ENCODE measurements around the gene ITGB2.

ITGB2 gene

GRCh38 chr21:44959376-44960091 lies 38.8 kb upstream of the ITGB2 start:
- peaks cover 50% of the 10 kb centered on the region for H3K36me3 ChIP-seq (ENCODE audit: control insufficient read depth, low read length)
- H3K9me3 ChIP-seq (ENCODE audit: control insufficient read depth, insufficient read depth, low read length): no peaks in the 10 kb centered on the region
- no peaks in the 10 kb centered on the region for H3F3A ChIP-seq (ENCODE audit: control insufficient read depth, insufficient read depth)
- no peak for TF ChIP-seq EZH2phosphoT487 (IDR thresholded peaks at IDR 0.05; ENCODE audit: borderline replicate concordance, low read length)
- no peak for TF ChIP-seq CTCF (IDR thresholded peaks at IDR 0.05; ENCODE audit: low read depth, low read length, poor library complexity, severe bottlenecking)
- no peaks in the 10 kb centered on the region for H3K9me2 ChIP-seq (replicated peaks; ENCODE audit: control insufficient read depth, low read length)
- H3K4me2 ChIP-seq (ENCODE audit: low read length): no peak overlapping the region
- no peak overlapping the region for H3K27ac ChIP-seq (ENCODE audit: low read depth, low read length)
- no peaks in the 10 kb centered on the region for H3K4me1 ChIP-seq (ENCODE audit: control insufficient read depth, low read length)
- no peak overlapping the region for H3K4me3 ChIP-seq (ENCODE audit: low read length)
- H4K20me1 ChIP-seq (ENCODE audit: control insufficient read depth, insufficient read depth, low read depth, low read length): peaks cover 14% of the 10 kb centered on the region
- peaks cover 21% of the 10 kb centered on the region for H3K79me2 ChIP-seq (ENCODE audit: control insufficient read depth, low read length)
- H3K27me3 ChIP-seq (ENCODE audit: control insufficient read depth, low read length): no peaks in the 10 kb centered on the region

DNA sequence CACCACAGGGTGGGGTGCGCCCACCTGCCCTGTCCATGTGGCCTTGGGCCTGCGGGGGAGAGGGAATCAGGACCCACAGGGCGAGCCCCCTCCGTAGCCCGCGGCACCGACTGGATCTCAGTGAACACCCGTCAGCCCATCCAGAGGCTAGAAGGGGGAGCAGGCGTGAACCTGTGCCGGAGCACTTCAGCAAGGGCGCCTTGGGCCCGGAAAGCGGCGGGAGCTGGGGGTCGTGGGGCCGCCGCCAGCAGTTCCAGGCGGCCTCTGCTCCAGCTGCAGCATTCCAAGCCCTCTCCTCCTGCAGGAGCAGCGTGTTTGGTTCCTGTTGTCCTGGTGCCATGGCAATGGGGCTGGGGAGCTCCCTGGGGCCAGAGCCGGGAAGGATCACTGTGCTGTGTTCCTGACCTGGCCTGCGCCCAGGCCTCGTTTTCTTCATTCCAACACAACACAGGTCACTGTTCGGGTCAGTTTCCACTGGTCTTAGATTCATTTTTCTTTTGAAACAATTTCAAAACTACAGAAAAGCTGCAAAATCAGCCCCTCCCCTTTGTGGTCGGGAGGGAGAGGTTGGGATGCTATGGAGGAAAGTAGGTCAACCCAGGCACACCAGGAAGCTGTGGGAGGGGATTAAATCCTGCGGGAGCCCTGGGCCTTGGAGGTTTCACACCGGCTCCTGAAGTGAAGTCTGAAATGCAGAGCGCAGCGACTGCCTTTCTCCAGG lies 37.9 kb upstream of the ITGB2 start:
- Histone ChIP-seq H3F3A (ENCODE audit: control insufficient read depth, insufficient read depth) (no peaks in the 10 kb centered on the region), H3K79me2 (ENCODE audit: control insufficient read depth, low read length) (peaks cover 27% of the 10 kb centered on the region), H3K4me3 (ENCODE audit: low read length) (no peak overlapping the region), H3K4me1 (ENCODE audit: control insufficient read depth, low read length) (no peaks in the 10 kb centered on the region), H3K27me3 (ENCODE audit: control insufficient read depth, low read length) (no peaks in the 10 kb centered on the region), H3K36me3 (ENCODE audit: control insufficient read depth, low read length) (peaks cover 50% of the 10 kb centered on the region), H4K20me1 (ENCODE audit: control insufficient read depth, insufficient read depth, low read depth, low read length) (peaks cover 10% of the 10 kb centered on the region), H3K9me2 (replicated peaks; ENCODE audit: control insufficient read depth, low read length) (no peaks in the 10 kb centered on the region), H3K27ac (ENCODE audit: low read depth, low read length) (no peak overlapping the region), H3K9me3 (ENCODE audit: control insufficient read depth, insufficient read depth, low read length) (no peaks in the 10 kb centered on the region), H3K4me2 (ENCODE audit: low read length) (no peak overlapping the region)
- TF ChIP-seq CTCF (IDR thresholded peaks at IDR 0.05; ENCODE audit: low read depth, low read length, poor library complexity, severe bottlenecking): no peak
- TF ChIP-seq EZH2phosphoT487 (IDR thresholded peaks at IDR 0.05; ENCODE audit: borderline replicate concordance, low read length): no peak

- H3K9me2 ChIP-seq (replicated peaks; ENCODE audit: control insufficient read depth, low read length): no peaks in the 10 kb centered on the region
- no peaks in the 10 kb centered on the region for H3K4me1 ChIP-seq (ENCODE audit: control insufficient read depth, low read length)
- no peaks in the 10 kb centered on the region for H3K9me3 ChIP-seq (ENCODE audit: control insufficient read depth, insufficient read depth, low read length)
- no peak overlapping the region for H3K27ac ChIP-seq (ENCODE audit: low read depth, low read length)
- no peaks in the 10 kb centered on the region for H3K27me3 ChIP-seq (ENCODE audit: control insufficient read depth, low read length)
- peaks cover 33% of the 10 kb centered on the region for H3K79me2 ChIP-seq (ENCODE audit: control insufficient read depth, low read length)
- no peak overlapping the region for H3K4me2 ChIP-seq (ENCODE audit: low read length)
- peaks cover 49% of the 10 kb centered on the region for H3K36me3 ChIP-seq (ENCODE audit: control insufficient read depth, low read length)
- no peak overlapping the region for H3K4me3 ChIP-seq (ENCODE audit: low read length)
- H3F3A ChIP-seq (ENCODE audit: control insufficient read depth, insufficient read depth): no peaks in the 10 kb centered on the region
- H4K20me1 ChIP-seq (ENCODE audit: control insufficient read depth, insufficient read depth, low read depth, low read length): peaks cover 7% of the 10 kb centered on the region; the same call in 1 of the 2 replicates
- TF ChIP-seq CTCF (IDR thresholded peaks at IDR 0.05; ENCODE audit: low read depth, low read length, poor library complexity, severe bottlenecking) (no peak), EZH2phosphoT487 (IDR thresholded peaks at IDR 0.05; ENCODE audit: borderline replicate concordance, low read length) (no peak)
Measured at GRCh38 chr21:44957901-44958451, 37.3 kb upstream of the ITGB2 start.

Measured in DOHH2 (cell line).